ENCODE results near the gene PLSCR5.

Gene PLSCR5

DNA sequence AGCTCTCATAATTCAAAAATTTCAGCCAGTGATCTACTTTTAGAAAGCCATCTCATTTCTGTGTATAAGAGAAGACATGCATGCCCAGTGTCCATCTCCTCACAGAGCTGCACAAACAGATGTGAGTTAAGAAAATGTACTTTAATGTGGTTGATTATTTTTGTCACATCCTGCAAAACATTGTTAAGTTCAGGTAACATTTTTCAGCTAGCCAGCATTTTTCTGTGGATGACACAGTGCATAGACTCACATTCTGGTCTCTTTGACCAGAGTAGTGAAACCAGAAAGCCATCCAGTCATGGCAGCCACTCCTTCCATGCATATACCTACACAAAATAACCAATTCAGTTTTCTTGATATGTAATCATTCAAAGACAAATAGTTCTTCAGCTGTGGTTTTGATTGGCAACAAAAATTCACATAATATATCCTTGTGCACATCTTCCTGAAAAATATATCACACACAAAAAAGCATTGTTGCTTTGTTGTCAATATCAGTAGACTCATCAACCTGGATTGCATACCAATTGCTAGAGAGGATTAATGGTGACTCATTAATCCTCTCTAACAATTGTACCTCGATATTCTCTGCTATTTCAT lies 58.7 kb downstream of the PLSCR5 start:
- TF ChIP-seq, protein P1, sequence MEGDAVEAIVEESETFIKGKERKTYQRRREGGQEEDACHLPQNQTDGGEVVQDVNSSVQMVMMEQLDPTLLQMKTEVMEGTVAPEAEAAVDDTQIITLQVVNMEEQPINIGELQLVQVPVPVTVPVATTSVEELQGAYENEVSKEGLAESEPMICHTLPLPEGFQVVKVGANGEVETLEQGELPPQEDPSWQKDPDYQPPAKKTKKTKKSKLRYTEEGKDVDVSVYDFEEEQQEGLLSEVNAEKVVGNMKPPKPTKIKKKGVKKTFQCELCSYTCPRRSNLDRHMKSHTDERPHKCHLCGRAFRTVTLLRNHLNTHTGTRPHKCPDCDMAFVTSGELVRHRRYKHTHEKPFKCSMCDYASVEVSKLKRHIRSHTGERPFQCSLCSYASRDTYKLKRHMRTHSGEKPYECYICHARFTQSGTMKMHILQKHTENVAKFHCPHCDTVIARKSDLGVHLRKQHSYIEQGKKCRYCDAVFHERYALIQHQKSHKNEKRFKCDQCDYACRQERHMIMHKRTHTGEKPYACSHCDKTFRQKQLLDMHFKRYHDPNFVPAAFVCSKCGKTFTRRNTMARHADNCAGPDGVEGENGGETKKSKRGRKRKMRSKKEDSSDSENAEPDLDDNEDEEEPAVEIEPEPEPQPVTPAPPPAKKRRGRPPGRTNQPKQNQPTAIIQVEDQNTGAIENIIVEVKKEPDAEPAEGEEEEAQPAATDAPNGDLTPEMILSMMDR (IDR thresholded peaks at IDR 0.05; ENCODE audit: insufficient read depth, low read length, missing control alignments) = no peak
- no peak overlapping the region for H3K4me3 ChIP-seq (ENCODE audit: low read depth, low read length)
- no peak for DNase-seq (ENCODE audit: low read depth, low spot score)
- ChIA-PET CTCF (interaction anchor here (0.8 kb wide), 1 partner anchor 219 kb away, joined by 3 read pairs; no protein-coding TSS in a partner anchor), POLR2A (no interaction called here)

DNA sequence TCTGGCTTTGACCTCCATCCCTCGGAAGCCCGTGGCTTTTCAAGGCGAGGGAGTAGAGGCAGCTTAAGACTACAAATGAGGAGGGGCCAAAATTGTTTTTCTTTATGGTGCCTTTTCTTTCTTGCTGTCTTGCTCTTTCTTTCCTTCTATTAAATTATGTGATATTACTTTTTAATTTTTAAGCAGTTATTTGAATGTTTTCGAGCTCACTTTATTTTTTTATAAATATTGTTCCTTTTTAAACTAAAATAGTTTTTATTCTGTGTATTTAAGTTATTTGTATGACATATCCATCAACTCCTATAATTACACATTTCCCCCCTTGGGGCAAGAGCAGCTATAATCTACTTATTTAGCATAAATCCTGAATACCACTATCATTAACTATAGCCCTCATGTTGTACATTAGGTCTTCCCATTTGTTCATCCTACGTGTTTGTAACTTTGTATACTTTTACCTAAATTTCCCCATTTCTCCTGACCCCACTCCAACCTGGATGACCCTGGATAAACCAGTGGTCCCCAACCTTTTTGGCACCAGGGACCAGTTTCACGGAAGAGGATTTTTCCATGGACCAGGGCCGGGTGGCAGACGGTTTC lies 60.1 kb downstream of the PLSCR5 start:
- CTCF ChIA-PET = interaction anchor here (0.7 to 0.8 kb wide), 2 partner anchors 32 to 355 kb away, joined by 3 to 4 read pairs; no protein-coding TSS in a partner anchor
- TF ChIP-seq, protein P1 (IDR thresholded peaks at IDR 0.05; ENCODE audit: insufficient read depth, low read length, missing control alignments) = no peak
- no peak for DNase-seq (ENCODE audit: low read depth, low spot score)
- POLR2A ChIA-PET = interaction anchor here (0.6 to 1.0 kb wide), 2 partner anchors 11 to 33 kb away, joined by 3 read pairs; no protein-coding TSS in a partner anchor
- H3K4me3 ChIP-seq (ENCODE audit: low read depth, low read length) = peak overlapping the region; percentile 75

DNA sequence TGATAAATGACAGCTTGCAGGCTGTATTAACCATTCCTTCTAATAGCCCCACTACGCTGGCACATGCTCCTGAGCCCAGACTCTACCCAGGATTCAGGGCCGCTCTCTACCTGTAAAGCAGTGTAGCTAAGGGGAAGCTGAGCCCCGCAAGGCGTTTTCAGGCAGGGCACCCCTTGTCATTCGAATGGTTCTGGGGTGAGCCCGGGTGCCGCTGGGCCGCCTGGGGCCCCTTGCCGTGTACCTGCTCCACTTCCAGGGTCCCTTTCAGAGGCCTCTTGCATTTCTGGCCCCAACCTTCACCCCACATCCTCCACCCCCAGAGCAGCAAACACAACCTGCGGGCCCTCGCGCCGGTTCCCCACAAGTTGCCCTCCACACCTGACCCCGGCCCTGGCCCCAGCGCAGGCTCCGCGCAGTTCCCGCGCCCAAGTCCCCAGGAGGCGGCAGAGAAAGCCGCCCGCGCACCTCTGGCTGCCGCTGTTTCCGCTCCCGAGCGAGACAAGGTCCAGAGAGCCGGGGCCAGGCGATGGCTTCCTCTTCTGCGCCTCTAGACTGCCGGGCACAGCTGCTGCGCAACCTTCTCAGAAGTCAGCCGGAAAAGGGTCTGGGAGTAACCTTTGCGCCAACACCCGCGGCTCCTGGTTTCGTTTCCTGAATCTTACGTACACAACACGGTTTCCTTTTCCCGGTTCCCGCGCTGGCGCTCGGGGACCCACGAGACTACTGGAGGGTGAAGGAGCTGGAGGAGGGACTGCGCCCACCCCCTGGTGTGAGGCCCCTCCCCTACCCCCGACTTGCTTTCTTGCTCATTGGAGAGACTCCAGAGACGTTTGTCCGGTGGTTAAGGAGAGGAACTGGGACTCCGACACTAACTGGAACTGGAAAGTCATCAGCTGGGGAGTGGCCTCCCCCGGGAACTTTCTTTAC lies 60.9 kb downstream of the PLSCR5 start, which contains the start of gene PLSCR1:
Gene PLSCR1 (minus strand): TSS at position 606 of the 927 bp plus-strand sequence. CDS start 8,055 bp downstream, outside the sequence.
- ChIA-PET CTCF (interaction anchor here (0.7 to 0.8 kb wide), 2 partner anchors 33 to 355 kb away, joined by 3 to 4 read pairs; no protein-coding TSS in a partner anchor), POLR2A (interaction anchor here (0.6 to 1.1 kb wide), 3 partner anchors 12 to 76 kb away, joined by 3 read pairs; no protein-coding TSS in a partner anchor)
- peak within 1 kb of the TSS; percentile 75 for H3K4me3 ChIP-seq (ENCODE audit: low read depth, low read length)
- TF ChIP-seq, protein P1 (IDR thresholded peaks at IDR 0.05; ENCODE audit: insufficient read depth, low read length, missing control alignments) = no peak
- DNase-seq (ENCODE audit: low read depth, low spot score) = peak; percentile 63

DNA sequence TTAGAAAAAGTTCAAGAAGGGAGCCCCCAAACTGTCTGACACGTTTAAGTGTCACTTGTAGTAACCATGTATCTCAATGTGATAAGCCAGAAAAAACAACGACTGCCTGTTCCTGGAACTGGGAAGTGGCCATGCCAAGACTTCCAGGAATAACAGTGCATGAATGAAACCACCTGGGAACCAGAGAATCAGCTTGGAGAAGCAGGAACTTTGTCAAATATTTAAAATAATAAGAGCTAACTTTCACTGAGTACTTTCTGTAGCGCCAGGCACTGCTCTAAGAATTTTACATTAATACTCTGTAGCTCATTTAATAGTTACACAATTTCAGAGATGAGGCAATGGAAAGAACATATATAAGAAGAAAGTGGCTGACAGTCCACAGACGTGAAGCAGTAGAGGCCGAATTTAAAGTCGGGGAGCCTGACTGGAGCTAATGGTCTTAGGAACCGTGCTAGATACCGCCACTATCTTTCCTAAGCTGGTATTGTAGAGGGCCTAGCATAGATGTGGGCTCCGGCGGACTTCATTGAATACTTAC lies 61.6 kb downstream of the PLSCR5 start:
- POLR2A ChIA-PET = interaction anchor here (1.1 kb wide), 1 partner anchor 75 kb away, joined by 3 read pairs; no protein-coding TSS in a partner anchor
- CTCF ChIA-PET = interaction anchor here (1.0 to 1.1 kb wide), 4 partner anchors 11 to 217 kb away, joined by 3 read pairs; no protein-coding TSS in a partner anchor
- H3K4me3 ChIP-seq (ENCODE audit: low read depth, low read length) = peak overlapping the region; percentile 75
- no peak for DNase-seq (ENCODE audit: low read depth, low spot score)
- TF ChIP-seq, protein P1 (IDR thresholded peaks at IDR 0.05; ENCODE audit: insufficient read depth, low read length, missing control alignments) = no peak

DNA sequence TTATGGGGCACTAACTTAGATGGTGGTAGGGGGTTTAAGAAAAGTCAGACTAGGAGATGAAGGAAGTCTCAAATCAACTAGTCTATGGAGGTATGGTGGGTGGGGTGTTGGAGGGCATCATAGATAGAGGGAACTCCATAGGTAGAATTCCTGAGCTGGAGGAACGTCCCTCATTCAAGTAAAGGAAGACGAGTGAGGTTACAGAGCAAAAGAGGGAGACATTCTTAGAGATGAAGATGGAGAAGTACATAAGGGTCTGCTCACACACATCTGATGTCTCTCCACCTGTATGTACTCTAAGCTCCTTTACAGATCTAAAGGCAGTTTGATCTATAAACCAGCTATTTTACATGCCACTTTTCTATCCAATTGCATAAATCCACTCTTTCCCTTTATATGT lies 62.2 kb downstream of the PLSCR5 start:
- TF ChIP-seq, protein P1 (IDR thresholded peaks at IDR 0.05; ENCODE audit: insufficient read depth, low read length, missing control alignments) = no peak
- peak overlapping the region; percentile 75 for H3K4me3 ChIP-seq (ENCODE audit: low read depth, low read length)
- ChIA-PET CTCF (interaction anchor here (1.0 to 1.1 kb wide), 4 partner anchors 10 to 216 kb away, joined by 3 read pairs; no protein-coding TSS in a partner anchor), POLR2A (interaction anchor here (1.1 kb wide), 1 partner anchor 74 kb away, joined by 3 read pairs; no protein-coding TSS in a partner anchor)
- DNase-seq (ENCODE audit: low read depth, low spot score) = no peak
